RWPE1 (cell line): ENCODE measurements around the gene ZNF362.

Source experiments
- CTCF ChIA-PET: fragments of 350-600 bp; sonication (Branson Sonifier 250); formaldehyde crosslinking; extraction: SDS; loops from one replicate; lab custom pipeline; 2021; lab: Yijun Ruan, JAX
- POLR2A ChIA-PET: fragments of 400-600 bp; formaldehyde crosslinking; extraction: SDS; loops from one replicate; lab custom pipeline; 2020; ENCODE audit warnings: antibody characterized with exemption; ENCODE audit not compliant: low non-redundant PET; lab: Yijun Ruan, JAX
- DNase-seq: peaks from one replicate; pipeline ENCODE4 v3.0.0; 2012; ENCODE audit warnings: low spot score
- H3K27ac ChIP-seq: fragments of 450-650 bp; 2 replicates; pipeline ENCODE4 v1.5.1; 2017
- TF ChIP-seq, protein P1 (sequence below): fragments of 450-650 bp; conservative IDR thresholded peaks from 2 replicates; pipeline ENCODE4 v1.5.1; 2017; ENCODE audit warnings: low read depth, mild to moderate bottlenecking

ZNF362 gene

DNA sequence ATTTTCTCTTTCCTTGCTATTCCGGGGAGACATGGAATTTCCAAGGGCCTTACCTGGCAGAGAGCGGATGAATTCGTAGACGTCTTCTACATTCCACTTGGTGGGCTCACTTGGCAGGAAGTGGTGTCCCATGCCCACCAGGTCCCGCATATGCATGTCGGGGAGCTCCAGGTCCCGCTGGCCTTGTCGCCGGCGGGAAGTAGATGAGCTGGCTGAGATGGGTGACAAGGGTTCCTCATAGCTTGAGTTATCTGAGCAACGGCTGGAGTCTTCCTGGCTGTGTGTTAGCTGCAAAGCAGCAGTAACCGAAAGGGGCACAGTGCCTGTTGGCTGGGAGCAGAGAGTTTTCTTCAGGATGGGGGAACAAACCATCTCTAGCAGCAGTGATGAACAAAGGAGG, 72.5 kb downstream of the ZNF362 start:
- no peak for DNase-seq
- ChIA-PET POLR2A (no interaction called here), CTCF (no interaction called here)
- TF ChIP-seq, protein P1, sequence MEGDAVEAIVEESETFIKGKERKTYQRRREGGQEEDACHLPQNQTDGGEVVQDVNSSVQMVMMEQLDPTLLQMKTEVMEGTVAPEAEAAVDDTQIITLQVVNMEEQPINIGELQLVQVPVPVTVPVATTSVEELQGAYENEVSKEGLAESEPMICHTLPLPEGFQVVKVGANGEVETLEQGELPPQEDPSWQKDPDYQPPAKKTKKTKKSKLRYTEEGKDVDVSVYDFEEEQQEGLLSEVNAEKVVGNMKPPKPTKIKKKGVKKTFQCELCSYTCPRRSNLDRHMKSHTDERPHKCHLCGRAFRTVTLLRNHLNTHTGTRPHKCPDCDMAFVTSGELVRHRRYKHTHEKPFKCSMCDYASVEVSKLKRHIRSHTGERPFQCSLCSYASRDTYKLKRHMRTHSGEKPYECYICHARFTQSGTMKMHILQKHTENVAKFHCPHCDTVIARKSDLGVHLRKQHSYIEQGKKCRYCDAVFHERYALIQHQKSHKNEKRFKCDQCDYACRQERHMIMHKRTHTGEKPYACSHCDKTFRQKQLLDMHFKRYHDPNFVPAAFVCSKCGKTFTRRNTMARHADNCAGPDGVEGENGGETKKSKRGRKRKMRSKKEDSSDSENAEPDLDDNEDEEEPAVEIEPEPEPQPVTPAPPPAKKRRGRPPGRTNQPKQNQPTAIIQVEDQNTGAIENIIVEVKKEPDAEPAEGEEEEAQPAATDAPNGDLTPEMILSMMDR = no peak
- peak overlapping the region; percentile 81 for H3K27ac ChIP-seq

DNA sequence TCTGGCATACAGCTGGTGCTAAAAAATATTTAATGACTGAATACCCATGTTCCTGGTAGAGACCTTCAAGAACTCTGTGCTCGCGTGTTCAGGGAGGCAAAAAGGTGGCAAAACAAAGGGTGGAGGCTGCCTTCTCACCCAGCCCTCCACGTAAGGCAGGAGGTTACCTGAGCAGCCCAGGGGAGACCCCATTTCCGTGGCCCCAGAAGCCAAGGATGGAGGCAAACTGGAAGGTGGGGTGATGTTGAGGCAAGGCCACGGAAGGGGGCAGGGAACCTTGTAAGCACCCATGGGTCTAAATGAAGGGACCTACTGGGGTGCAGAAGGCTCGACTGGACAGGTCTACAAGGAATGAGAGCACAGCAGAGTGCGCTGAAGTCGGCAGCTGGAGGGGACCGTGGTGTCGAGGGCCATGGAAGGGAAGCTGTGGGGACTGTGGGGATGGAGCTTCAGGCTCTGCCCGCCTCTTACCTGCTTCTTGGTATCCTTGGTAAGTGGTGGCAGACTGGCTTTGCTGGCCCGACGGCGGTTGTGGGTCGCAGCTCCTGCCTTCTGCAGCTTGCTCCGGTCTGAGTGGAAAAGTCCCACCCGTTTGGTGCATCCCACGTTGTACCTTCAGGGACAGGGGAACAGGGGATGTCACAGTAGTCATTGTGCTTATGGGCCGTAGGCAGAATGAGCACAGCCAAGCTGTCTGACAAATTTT, 73.5 kb downstream of the ZNF362 start:
- ChIA-PET CTCF (interaction anchor here (0.7 kb wide), 1 partner anchor 203 kb away, joined by 3 read pairs; no protein-coding TSS in a partner anchor), POLR2A (no interaction called here)
- DNase-seq = no peak
- TF ChIP-seq, protein P1 = no peak
- H3K27ac ChIP-seq = peak overlapping the region; percentile 70

DNA sequence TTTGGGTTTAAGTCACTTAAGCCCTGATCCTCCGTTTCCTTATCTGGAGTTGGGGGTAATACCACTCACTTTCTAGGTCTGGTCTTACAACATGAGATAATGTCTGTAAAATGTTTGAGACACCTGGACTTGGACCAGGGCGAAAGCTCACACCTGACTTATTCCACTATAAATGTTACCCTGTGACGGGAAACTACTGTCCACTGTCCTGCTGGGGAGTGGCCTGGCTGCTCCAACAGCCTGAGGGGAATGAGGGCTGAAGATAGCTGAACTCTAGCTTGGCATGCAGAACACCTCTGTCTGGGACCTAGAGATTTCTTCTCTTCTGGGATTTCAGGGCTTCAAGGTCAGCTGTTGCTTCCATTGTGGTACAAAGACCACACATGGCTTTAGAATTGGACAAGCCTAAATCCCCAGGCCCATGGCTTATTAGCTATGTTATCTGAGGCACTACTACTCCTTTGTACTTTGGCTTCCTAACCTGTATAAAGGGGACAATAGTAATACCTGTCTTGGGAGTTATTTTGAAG, 74.1 kb downstream of the ZNF362 start:
- peak overlapping the region; percentile 70 for H3K27ac ChIP-seq
- POLR2A ChIA-PET = no interaction called here
- DNase-seq = no peak
- CTCF ChIA-PET = interaction anchor here (0.7 kb wide), 1 partner anchor 203 kb away, joined by 3 read pairs; no protein-coding TSS in a partner anchor
- TF ChIP-seq, protein P1 = no peak

DNA sequence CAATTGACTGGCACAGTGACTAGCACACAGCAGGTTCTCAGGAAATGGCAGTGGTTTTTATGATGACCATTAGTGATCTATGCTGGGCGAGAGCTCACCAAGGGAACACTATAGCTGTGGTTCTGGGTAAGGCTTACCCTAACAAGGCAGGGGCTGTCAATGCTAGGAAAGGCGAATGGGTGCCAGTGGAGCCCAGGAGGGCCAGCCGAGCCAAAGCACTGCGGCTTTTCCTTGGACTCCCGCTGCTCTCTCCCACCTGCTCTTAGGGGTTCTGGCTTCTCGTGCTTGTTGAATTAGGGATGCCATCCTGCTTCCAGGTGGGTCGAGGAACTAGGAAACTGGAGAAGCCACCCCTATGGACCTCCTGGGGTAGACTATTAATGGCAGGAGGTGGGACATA, 74.6 kb downstream of the ZNF362 start:
- no peak for DNase-seq
- CTCF ChIA-PET = interaction anchor here (0.7 kb wide), 1 partner anchor 204 kb away, joined by 3 read pairs; no protein-coding TSS in a partner anchor
- POLR2A ChIA-PET = no interaction called here
- peak overlapping the region; percentile 70 for H3K27ac ChIP-seq
- TF ChIP-seq, protein P1 = no peak

DNA sequence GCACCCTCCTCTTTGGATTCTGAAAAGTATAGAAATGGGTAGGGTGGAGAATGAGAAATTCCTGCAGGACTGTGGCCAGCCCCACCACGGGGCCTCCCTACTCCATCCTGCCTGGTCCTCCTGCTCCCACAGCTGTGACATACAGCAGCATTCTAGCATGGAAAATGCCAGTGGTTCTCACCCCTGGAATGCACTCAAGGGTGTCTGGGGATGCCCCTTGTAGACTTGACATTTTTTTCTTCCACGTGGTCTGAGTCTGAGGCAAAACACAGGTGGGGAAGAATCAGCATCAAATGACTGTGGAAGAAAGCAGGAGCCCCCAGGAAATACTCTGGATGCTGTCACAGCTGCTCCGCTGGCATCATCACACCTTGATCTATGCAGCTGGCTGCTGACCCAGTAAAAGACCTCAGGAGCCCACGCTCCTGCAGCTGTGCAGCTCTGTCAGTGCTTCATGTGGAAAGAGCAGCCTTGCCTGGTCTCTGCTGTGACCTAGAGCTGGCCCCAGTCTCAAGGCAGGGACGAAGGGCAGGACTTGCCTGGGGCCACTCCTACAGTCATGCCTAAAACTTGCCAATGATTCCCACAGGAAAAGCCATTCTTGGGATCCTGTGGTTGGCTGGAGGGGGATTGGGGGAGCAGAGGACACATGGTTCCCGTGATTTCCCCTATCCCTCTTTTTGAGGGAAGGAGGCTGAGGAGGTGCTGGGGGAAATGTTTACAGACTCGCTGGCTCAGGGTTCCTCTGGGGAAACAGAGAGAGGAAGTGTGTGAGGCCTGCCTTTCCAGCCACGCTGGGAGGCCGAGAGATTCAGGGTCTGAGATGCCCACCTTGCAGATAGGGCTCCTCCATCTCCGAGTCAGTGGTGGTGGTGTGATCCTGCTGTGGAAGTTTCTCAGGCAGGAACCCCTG, 75.4 kb downstream of the ZNF362 start:
- POLR2A ChIA-PET = no interaction called here
- no peak for DNase-seq
- TF ChIP-seq, protein P1 = no peak
- peak overlapping the region; percentile 70 for H3K27ac ChIP-seq
- CTCF ChIA-PET = no interaction called here

DNA sequence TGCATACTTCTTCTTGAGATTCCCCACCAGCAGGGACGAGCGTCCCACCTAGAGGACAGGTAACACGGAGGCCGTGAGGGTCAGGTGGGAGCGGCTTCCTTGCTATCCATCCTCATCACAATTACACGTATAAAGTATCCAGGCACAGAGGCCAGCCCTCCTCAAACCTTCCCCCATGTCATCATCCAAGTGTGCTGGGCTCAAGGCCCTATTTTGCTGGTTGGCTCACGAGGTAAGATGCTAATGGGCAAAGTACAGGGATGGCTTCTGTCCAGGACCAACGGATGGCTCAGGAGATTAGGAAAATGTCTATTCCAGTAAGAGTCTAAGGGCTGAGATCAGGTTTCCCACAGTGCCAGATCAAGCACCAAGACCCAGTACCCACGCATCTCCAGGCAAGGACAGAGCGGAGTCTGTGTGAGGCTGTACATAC, 76.1 kb downstream of the ZNF362 start:
- CTCF ChIA-PET = interaction anchor here (0.7 kb wide), 1 partner anchor 124 kb away, joined by 3 read pairs; no protein-coding TSS in a partner anchor
- POLR2A ChIA-PET = no interaction called here
- TF ChIP-seq, protein P1 = no peak
- no peak for DNase-seq
- peak overlapping the region; percentile 70 for H3K27ac ChIP-seq
